ENCODE results near the gene SEC31B.

SEC31B gene

DNA sequence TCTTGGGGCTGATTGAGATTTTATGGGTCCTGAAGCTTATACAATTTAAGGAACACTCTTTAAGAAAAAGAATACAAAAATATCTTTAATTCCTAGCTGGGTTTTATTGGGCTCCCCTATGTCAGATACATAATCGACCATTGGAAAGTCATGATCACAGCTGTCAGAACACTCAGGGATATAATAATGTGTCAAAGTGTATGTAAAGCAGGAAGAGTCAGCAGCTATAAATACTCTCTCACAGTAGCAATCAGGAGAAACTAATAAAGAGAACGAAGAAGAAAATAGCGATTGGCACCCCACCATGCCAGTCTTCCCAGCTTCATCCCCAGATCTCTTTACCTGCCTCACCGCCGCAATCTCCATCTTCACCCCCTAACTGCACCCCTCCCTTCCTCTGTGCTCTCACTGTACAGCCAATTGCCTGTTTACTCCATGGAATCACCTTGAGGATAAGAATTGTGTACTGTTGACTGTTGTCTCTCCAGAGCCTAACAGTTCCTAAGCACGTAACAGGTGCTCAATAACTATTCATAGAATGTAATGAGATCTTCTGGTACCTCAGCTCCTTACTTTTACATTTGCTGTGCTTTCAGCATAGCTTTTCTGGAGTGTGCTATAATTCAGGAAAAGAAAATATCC, 80.9 kb downstream of the SEC31B start:
- DNase-seq (ENCODE audit: low read depth in 2 of 2) = no peak

Measured in stimulated activated CD8-positive, alpha-beta memory T cell treated with anti-CD3 and anti-CD28 coated beads, Interleukin-2, amount 100 ng/mL, for 48 hours (primary cell).